ENCODE results near the gene RBM47. TPM values are rescaled to one million over a fixed set of nuclear protein-coding genes. Genes with fewer than 3 reads are reported as not detected.
"Not testable (repeated sequence)": the region's sequence is repeated elsewhere in the genome, so short reads cannot be mapped to it uniquely, and the experiment has no call there.

Gene RBM47
- total and polyA plus RNA-seq, 2 donors (not counting 1 experiment from before 2014, with no cell fraction given) = 5.6 to 12.9 TPM

DNA sequence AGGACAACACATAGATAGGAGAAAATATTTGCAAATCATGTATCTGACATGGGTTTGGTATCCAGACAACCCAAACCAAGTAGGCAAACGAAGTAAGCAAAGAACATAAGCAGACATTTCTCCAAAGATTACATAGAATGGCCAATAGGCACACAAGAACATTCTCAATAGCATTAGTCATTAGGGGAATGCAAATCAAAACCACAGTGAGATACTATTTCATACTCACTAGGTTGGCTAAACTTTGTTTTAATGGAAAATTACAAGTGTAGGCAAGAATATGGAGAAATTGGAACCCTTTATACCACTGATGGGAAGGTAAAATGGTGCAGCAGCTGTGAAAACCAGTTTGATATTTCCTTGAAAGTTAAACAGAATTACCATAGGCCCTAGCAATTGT, 219.8 kb downstream of the RBM47 start:
- Histone ChIP-seq H3K79me2 (ENCODE audit: control insufficient read depth, insufficient read depth, low read length) (no peaks in the 10 kb centered on the region), H4K20me1 (ENCODE audit: control insufficient read depth, insufficient read depth, low read length, poor library complexity, severe bottlenecking) (no peaks in the 10 kb centered on the region), H3K27ac (ENCODE audit: low read length in 2 of 2) (no peak overlapping the region), H2AFZ (ENCODE audit: insufficient read depth, low read depth, low read length, poor library complexity, severe bottlenecking) (no peak overlapping the region), H3K4me2 (replicated peaks; ENCODE audit: low read depth, low read length, poor library complexity, severe bottlenecking) (no peak overlapping the region), H3K9ac (ENCODE audit: low read length) (no peak overlapping the region), H3K4me3 (ENCODE audit: control extremely low read depth in 1 of 5, extremely low read depth in 1 of 5, insufficient read depth in 1 of 5, low read depth in 2 of 5, low read length in 4 of 5) (no peak overlapping the region), H3K9me3 (ENCODE audit: control extremely low read depth in 1 of 3, control insufficient read depth in 2 of 3, insufficient read depth in 1 of 3, low read length in 2 of 3) (peaks cover 1 to 17% (median 15%) of the 10 kb centered on the region in 3 donors), H3K36me3 (replicated peaks in 1 of 2; ENCODE audit: control extremely low read depth in 1 of 2, control insufficient read depth in 1 of 2, extremely low read depth in 1 of 2, insufficient read depth in 2 of 2, low read length in 1 of 2) (no peaks in the 10 kb centered on the region), H3K27me3 (replicated peaks in 1 of 4; ENCODE audit: control extremely low read depth in 1 of 4, control insufficient read depth in 3 of 4, insufficient read depth in 4 of 4, low read length in 3 of 4) (no peaks in the 10 kb centered on the region), H3K4me1 (ENCODE audit: control insufficient read depth in 2 of 2, insufficient read depth in 2 of 2, low read length in 2 of 2) (no peaks in the 10 kb centered on the region)
- ChIA-PET CTCF (no interaction called here), POLR2A (no interaction called here)
- Mint-ChIP-seq H3K9me3 (ENCODE audit: insufficient read depth) (peaks cover 13% of the 10 kb centered on the region), H3K4me1 (no peaks in the 10 kb centered on the region), H3K4me3 (no peak overlapping the region), H3K27me3 (peaks cover 9% of the 10 kb centered on the region), H3K27ac (no peak overlapping the region)
- no CpG with 5 or more reads among the region's 1 CpG for WGBS (ENCODE audit: insufficient coverage)
- intact Hi-C loops (cut with micrococcal nuclease) = no loop called here
- ATAC-seq (ENCODE audit: low read depth) = no peak
- TF ChIP-seq EZH2 (IDR thresholded peaks at IDR 0.05; ENCODE audit: borderline replicate concordance, insufficient read depth, low read depth, low read length, poor library complexity, severe bottlenecking) = no peak
- TF ChIP-seq, protein P1, sequence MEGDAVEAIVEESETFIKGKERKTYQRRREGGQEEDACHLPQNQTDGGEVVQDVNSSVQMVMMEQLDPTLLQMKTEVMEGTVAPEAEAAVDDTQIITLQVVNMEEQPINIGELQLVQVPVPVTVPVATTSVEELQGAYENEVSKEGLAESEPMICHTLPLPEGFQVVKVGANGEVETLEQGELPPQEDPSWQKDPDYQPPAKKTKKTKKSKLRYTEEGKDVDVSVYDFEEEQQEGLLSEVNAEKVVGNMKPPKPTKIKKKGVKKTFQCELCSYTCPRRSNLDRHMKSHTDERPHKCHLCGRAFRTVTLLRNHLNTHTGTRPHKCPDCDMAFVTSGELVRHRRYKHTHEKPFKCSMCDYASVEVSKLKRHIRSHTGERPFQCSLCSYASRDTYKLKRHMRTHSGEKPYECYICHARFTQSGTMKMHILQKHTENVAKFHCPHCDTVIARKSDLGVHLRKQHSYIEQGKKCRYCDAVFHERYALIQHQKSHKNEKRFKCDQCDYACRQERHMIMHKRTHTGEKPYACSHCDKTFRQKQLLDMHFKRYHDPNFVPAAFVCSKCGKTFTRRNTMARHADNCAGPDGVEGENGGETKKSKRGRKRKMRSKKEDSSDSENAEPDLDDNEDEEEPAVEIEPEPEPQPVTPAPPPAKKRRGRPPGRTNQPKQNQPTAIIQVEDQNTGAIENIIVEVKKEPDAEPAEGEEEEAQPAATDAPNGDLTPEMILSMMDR (IDR thresholded peaks at IDR 0.05) = no peak
- no peak for DNase-seq

- H3K4me3 ChIP-seq (ENCODE audit: control extremely low read depth in 1 of 5, extremely low read depth in 1 of 5, insufficient read depth in 1 of 5, low read depth in 2 of 5, low read length in 4 of 5); POLR2A ChIA-PET; H3K27ac ChIP-seq (ENCODE audit: low read length in 2 of 2); H3K27ac Mint-ChIP-seq; H3K79me2 ChIP-seq (ENCODE audit: control insufficient read depth, insufficient read depth, low read length); DNase-seq; H4K20me1 ChIP-seq (ENCODE audit: control insufficient read depth, insufficient read depth, low read length, poor library complexity, severe bottlenecking); H3K4me1 ChIP-seq (ENCODE audit: control insufficient read depth in 2 of 2, insufficient read depth in 2 of 2, low read length in 2 of 2); H3K4me1 Mint-ChIP-seq; H3K4me2 ChIP-seq (replicated peaks; ENCODE audit: low read depth, low read length, poor library complexity, severe bottlenecking); H3K9ac ChIP-seq (ENCODE audit: low read length); H3K27me3 Mint-ChIP-seq; ATAC-seq (ENCODE audit: low read depth); H3K4me3 Mint-ChIP-seq; H2AFZ ChIP-seq (ENCODE audit: insufficient read depth, low read depth, low read length, poor library complexity, severe bottlenecking); H3K27me3 ChIP-seq (replicated peaks in 1 of 4; ENCODE audit: control extremely low read depth in 1 of 4, control insufficient read depth in 3 of 4, insufficient read depth in 4 of 4, low read length in 3 of 4); CTCF ChIA-PET; intact Hi-C loops (cut with micrococcal nuclease); H3K36me3 ChIP-seq (replicated peaks in 1 of 2; ENCODE audit: control extremely low read depth in 1 of 2, control insufficient read depth in 1 of 2, extremely low read depth in 1 of 2, insufficient read depth in 2 of 2, low read length in 1 of 2): not testable (repeated sequence)
- peaks cover 13% of the 10 kb centered on the region for H3K9me3 Mint-ChIP-seq (ENCODE audit: insufficient read depth)
- H3K9me3 ChIP-seq (ENCODE audit: control extremely low read depth in 1 of 3, control insufficient read depth in 2 of 3, insufficient read depth in 1 of 3, low read length in 2 of 3) = peaks cover 1 to 17% (median 15%) of the 10 kb centered on the region in 3 donors
- WGBS (ENCODE audit: insufficient coverage) = 100% methylated on average over 1 of the region's 3 CpGs
Observed at GRCh38 chr4:40407468-40407867, 222.2 kb downstream of the RBM47 start.

Measured in B cell (primary cell).